Ramos (cell line): Measurements from ENCODE around the gene CDCP1.
"Not testable (repeated sequence)": the region's sequence is repeated elsewhere in the genome, so short reads cannot be mapped to it uniquely, and the experiment has no call there.

Experiments
- in situ Hi-C: fragments of 300-500 bp; cut with MboI; formaldehyde crosslinking; loops from one replicate; pipeline ENCODE4 v1.14.3; 2022; ENCODE audit warnings: low sequenced_read_pairs; ENCODE audit not compliant: unreplicated experiment

Gene CDCP1

GRCh38 chr3:45171283-45171682, 25.1 kb upstream of the CDCP1 start:
- in situ Hi-C loops, result no loop called here

DNA sequence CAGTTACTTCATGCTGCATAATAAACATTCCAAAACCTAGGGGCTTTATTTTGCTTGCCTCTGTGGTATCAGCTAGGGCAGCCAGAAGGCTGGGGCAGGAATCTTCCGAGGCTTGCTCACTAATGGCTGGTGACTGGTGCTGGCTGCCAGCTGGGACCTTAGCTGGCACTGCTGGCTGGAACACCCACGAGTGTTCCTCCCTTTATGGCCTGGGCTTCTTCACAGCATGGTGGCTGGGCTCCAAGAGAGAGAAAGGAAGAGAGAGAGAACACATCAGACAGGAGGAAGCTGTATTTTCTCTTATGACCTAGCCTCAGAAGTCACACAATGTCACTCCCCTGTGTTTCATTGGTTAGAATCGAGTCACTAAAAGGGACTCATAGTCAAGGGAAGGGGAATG, 23.9 kb upstream of the CDCP1 start:
- in situ Hi-C loops, result no loop called here

GRCh38 chr3:45169125-45169904, 23.1 kb upstream of the CDCP1 start:
- in situ Hi-C loops, result no loop called here

DNA sequence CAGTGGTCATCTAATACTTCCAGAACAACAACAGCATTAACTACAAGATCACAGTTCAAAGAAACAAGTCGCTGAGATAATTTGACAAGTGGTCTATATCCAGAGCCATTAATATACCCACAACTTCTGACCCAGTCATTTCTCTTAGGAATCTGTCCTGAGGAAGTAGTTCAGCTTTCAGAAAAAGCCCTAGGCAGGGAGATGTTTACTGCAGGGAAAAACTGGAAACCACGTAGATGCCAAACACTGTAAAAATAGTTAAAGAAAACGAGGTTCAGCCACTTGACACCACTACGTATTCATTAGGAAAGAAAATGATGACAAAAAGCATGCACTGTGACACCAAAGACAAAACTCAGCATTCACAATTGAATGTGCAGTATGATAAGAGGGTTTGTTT, 22.3 kb upstream of the CDCP1 start:
- in situ Hi-C loops, result no loop called here

DNA sequence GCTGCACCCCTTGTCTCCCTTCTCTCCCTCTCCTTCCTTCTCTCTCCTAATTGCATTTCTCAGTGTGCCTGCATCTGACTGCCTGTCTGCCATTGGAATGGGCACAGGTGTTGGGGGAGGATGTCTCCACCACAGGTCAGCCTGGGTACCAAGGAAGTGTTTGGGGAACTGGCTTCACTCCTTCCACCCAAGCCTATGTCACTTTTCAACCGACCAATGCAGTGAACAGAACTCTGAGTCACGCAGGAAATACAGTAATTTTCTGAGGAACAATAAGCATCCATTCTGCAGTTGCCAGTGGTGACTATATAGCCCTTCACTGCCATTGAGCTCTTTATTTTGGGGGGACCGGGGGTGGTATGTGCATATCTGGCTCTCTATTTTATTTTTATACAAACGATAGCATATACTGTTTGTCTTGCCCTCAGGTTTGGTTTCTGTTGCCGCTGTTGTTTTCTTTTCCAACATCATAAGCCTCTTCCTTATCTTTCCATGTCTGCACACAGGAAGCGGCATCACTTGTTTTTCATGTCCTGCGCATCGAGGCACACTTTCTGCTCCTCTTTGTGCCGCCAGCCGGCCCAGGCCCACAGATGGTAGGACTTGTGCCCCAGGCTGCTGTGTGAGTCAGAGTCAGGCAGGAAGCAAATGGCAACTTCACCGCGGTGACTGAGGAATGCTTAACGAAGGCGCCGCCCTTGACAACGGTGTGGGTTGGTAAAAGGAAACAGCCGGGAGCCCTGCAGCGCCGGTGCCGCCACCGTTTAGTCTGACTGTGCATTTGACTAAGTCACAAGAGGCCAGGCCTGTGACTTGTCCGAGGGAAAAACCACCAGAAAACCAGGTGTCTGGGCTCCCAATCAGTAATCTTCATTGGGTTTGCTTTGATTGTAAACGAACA, 21.1 kb upstream of the CDCP1 start:
- in situ Hi-C loops, result no loop called here

- in situ Hi-C loops, result no loop called here
These were observed 20.2 kb upstream of the CDCP1 start for GRCh38 chr3:45166321-45166879.

DNA sequence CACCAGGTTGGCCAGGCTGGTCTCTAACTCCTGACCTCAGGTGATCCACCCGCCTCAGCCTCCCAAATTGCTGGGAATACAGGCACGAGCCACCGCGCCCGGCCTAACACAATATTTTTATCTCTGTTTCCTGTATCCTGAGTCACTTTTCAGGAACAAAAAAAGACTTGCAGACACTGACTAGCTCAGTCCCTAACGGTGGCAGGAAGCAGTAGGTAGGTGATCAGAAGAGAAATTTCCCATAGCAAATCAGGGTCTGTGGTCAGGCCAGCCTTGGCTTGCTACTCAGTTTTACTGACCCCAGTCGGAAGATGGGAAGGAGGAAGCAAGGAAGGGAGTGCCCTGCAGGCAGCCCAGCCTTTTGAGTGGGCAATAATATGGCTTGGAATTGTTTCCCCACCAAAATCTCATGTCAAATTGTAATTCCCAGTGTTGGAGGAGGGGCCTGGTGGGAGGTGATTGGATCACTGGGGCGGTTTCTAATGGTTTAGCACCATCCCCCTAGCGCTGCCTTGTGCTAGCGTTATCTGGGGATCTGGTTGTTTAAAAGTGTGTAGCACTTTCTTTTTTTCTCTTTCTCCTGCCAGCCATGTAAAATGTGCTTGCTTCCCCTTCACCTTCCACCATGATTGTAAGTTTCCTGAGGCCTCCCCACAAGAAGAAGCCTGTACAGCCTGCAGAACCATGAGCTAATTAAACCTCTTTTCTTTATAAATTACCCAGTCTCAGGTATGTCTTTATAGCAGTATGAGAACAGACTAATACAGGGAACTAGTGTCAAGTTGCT, 19.5 kb upstream of the CDCP1 start:
- in situ Hi-C loops, result no loop called here

- in situ Hi-C loops, result no loop called here
These were observed 17.9 kb upstream of the CDCP1 start for GRCh38 chr3:45164056-45164455.

DNA sequence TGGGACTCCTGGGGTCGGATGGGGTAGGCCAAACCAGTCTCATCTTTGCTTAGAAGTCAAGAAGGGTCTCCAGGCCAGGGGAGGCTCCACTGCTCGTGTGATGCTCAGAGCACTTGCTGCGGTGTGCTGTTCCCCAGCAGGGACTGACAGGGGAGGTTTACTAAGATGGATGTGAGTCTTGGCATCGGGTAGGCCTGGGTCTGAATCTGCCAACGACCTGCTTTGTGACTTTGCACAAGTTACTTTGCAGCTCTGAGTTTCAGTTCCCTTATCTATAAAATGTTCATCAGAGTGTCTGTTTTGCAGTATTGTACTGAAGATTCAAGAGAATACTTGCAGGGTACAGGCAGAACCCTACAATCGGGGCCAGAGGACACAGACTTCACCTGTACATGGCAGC, 17.3 kb upstream of the CDCP1 start:
- in situ Hi-C loops, result no loop called here

- in situ Hi-C loops, result no loop called here
These were observed 8.5 kb upstream of the CDCP1 start for GRCh38 chr3:45154641-45155147.

GRCh38 chr3:45153658-45154437, 7.7 kb upstream of the CDCP1 start:
- in situ Hi-C loops, result no loop called here

DNA sequence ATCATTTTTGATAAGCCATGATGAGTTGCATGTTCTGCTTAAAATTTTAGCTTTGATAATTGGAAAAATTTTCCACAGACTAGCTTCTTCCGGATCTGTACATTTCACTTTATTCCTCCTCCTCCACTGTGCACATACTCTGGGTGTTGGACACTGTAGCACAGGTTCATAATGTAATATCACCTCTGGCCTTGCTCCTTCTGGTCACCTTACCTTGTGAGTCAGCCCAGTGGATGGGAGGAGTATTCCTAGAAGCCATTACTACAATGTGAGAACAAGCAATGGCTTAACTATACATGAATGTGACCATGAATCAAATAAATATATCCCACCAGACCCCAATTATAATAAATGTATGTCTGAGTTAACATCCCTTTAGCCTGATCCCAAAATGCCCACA, 6.1 kb upstream of the CDCP1 start:
- in situ Hi-C loops, result no loop called here

DNA sequence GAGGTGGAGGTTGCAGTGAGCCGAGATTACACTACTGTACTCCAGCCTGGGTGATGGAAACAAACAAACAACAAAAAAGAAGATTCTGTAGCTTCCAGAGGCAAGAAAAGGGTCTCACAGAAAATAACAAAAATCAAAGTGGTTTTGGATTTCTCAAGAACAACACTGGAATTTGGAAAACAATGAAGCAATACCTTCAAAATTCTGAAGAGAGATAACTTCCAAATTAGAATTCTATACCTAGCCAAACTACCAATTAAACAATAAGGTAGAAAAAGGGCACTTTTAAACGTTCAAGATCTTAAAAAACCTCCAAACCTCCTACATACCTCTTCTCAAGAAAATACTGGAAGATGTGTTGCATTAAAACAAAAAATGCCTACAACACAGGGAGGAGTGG, 4.9 kb upstream of the CDCP1 start:
- in situ Hi-C loops, result no loop called here

DNA sequence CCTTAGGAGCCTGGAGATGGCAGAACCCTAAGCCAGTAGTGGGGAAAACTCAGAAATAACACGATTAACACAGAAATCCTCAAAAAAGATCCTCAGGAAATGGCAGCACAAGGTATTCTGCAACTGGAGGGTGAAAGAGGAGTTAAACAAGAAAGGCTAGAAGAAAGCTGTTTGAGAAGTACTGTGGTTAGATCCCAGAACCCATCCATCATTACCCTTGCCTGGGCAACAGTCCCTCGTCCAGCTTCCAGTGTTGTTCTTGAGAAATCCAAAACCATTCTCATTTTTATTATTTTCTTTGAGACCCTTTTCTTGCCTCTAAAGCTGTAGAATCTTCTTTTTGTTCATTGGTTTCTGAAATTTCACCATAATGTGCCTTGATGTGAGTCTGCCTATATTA, 2.7 kb upstream of the CDCP1 start:
- in situ Hi-C loops, result no loop called here

GRCh38 chr3:45145223-45145622, 955 bp downstream of the CDCP1 start:
- in situ Hi-C loops, result no loop called here

- in situ Hi-C loops, result no loop called here
These were observed 2.2 kb downstream of the CDCP1 start for GRCh38 chr3:45143673-45144671.

- in situ Hi-C loops, result not testable (repeated sequence)
These were observed 5.4 kb downstream of the CDCP1 start for GRCh38 chr3:45140770-45141155.

DNA sequence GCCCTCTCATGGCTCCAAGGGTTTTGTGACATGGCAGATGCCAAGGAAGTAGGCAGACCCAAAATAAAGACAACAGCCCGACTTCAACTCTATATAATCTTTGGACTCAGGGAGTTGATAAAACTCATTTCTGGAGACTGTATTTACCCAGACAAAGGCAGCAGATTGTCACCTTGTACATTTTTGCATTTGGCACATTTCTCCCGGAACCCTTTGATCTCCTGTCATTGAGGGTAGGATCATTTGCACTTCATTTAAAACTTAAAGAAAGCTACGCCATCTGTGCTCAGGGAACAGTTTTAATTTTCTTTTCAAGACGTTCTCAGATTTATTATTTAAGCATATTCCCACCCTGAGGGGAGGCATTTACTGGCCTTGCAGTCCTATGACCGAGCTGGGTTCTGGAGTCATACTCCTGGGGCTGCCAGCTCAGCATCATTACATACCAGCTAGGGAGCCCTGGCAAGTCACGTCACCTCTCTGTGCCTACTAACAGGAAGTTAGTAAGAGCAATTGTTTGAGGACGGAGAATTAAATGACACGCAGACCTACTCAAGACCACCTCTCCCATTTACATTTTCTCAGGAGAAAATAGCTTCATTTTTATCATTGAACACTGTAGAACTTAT, 5.9 kb downstream of the CDCP1 start:
- in situ Hi-C loops, result no loop called here
